ENCODE data around the gene NINJ1. TPM values are rescaled to one million over a fixed set of nuclear protein-coding genes. Genes with fewer than 3 reads are reported as not detected.

Gene NINJ1
- total RNA-seq (ENCODE audit: unreplicated experiment) = 29.4 TPM
- long read RNA-seq, transcript NINJ1-201 (4 exons, 1,281 nt) = major isoform, 42 of 44 reads
- long read RNA-seq, partial matches to known transcripts = 1 of 44 reads
- long read RNA-seq, other reads (novel, unspliced or antisense) = 1 of 44 reads

DNA sequence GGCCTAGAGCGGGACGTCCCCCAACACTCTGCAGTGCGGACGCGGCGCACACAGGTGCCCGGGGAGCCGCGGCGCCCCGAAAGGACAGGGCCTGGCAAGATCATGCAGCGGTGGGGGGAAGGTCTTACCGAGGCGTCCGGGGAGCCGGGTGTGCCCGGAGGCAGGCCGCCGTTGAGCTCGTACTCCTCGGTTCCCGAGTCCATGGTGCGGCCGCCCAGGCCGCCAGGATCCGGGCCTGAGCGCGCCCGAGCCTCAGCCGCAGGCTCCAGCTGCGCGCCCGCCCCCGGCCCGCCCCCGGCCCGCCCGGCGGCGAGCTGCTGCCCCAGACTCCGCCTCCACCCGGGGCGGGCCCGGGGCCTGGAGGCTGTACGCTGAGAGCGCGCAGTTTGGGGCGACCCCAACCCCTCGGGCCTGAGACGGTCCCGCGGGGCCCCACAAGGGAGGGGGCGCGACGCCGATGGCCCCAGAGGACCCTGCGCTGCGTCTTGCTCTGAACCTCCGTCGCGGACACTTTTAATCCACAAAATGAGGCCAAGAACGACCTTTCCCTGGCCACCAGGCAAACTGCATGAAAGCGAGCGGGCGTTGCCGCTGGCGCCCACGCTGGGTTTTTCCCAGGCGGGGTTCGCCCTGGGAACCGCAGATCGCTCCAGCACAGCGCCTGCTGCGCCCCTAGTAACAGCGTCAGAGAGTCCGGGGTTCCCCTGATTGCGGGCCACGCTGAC lies at the start of gene NINJ1:
TSS of gene NINJ1 (minus strand) at position 237 of the 725 bp plus-strand sequence. CDS start at position 203, 34 bp downstream.
- TF ChIP-seq CTCF (IDR thresholded peaks at IDR 0.05; ENCODE audit: partially characterized antibody, unreplicated experiment) = no peak
- Mint-ChIP-seq H3K9me3 (ENCODE audit: unreplicated experiment) (peaks cover 15% of the 10 kb centered on the region), H3K4me3 (ENCODE audit: unreplicated experiment) (peak within 1 kb of the TSS; percentile 83), H3K4me1 (ENCODE audit: low read depth, unreplicated experiment) (peaks cover 10% of the 10 kb centered on the region), H3K27ac (ENCODE audit: unreplicated experiment) (peak within 1 kb of the TSS; percentile 91), H3K27me3 (ENCODE audit: unreplicated experiment) (peaks cover 7% of the 10 kb centered on the region), H3K36me3 (ENCODE audit: unreplicated experiment) (peaks cover 4% of the 10 kb centered on the region)
- DNase-seq = peak; percentile 73

DNA sequence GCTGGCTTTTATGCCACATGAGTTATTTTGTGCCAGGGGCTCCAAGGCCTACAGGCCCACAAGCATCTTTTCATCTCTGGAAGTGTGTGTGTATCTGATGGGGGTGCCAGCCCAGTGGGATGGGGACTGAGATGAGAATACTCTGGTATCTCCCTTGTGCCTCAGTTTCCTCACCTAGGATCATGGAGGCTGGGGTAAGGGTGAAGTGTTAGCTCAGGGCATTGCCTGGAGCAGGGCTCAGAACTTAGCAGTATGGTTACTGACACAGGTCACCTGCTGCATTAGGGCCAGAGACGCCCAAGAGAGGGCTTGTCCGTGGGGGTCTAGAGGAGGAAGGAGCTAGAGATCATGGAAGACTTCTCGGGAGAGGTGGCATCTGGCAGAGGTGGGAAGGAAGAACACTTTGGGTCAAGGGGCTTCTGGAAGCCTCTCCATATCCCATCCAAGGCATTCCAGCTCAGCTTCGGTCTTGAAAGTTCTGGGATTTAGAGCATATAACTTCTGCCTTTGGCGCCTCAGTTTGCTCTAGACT lies 49.1 kb upstream of the NINJ1 start:
- H3K27me3 Mint-ChIP-seq (ENCODE audit: unreplicated experiment) = peaks cover 14% of the 10 kb centered on the region
- peak overlapping the region; percentile 76 for H3K4me3 Mint-ChIP-seq (ENCODE audit: unreplicated experiment)
- DNase-seq = no peak
- H3K36me3 Mint-ChIP-seq (ENCODE audit: unreplicated experiment) = no peaks in the 10 kb centered on the region
- no peak for TF ChIP-seq CTCF (IDR thresholded peaks at IDR 0.05; ENCODE audit: partially characterized antibody, unreplicated experiment)
- peaks cover 18% of the 10 kb centered on the region for H3K9me3 Mint-ChIP-seq (ENCODE audit: unreplicated experiment)
- peaks cover 12% of the 10 kb centered on the region for H3K4me1 Mint-ChIP-seq (ENCODE audit: low read depth, unreplicated experiment)
- peak overlapping the region; percentile 78 for H3K27ac Mint-ChIP-seq (ENCODE audit: unreplicated experiment)

- peaks cover 11% of the 10 kb centered on the region for H3K4me1 Mint-ChIP-seq (ENCODE audit: low read depth, unreplicated experiment)
- no peaks in the 10 kb centered on the region for H3K36me3 Mint-ChIP-seq (ENCODE audit: unreplicated experiment)
- TF ChIP-seq CTCF (IDR thresholded peaks at IDR 0.05; ENCODE audit: partially characterized antibody, unreplicated experiment) = no peak
- DNase-seq = no peak
- H3K9me3 Mint-ChIP-seq (ENCODE audit: unreplicated experiment) = peaks cover 20% of the 10 kb centered on the region
- H3K27me3 Mint-ChIP-seq (ENCODE audit: unreplicated experiment) = peaks cover 13% of the 10 kb centered on the region
- no peak overlapping the region for H3K4me3 Mint-ChIP-seq (ENCODE audit: unreplicated experiment)
- H3K27ac Mint-ChIP-seq (ENCODE audit: unreplicated experiment) = no peak overlapping the region
Observed at GRCh38 chr9:93182572-93182971, 48.5 kb upstream of the NINJ1 start.

DNA sequence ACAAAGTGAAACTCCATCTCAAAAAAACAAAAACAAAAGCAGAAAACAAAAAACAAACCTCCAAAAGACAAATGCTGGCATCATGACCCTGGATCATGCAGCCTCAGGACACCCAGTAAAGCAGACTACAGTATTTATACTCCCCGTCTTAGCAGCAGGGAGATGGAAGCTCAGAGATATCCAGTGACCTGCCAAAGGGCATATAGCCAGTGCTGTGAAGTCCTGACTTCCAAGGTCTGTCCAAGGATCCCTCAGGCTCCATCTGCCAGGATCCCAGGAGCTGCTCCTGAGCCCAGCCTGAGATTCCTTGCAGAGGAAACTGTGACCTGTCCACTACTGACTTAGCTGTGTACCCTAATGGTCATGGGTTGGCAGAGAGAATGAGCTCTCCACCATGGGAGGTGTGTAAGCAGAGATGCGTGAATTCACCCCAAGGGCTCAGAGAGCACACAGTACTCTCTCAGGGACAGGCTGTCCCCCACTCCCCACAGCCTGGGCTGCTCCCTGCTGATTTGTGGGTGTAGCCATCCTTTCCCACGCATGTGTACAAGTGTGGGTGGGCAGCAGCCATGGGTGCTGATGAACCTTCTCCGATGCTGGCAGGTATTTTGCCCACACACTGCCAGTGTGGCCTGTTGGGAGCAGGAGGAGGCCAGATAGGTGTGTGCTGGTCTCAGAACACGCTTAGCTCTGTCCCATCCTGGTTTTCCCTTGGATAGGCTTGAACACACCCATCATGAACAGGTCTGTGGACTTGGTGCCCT lies 47.8 kb upstream of the NINJ1 start:
- Mint-ChIP-seq H3K36me3 (ENCODE audit: unreplicated experiment) (no peaks in the 10 kb centered on the region), H3K4me3 (ENCODE audit: unreplicated experiment) (no peak overlapping the region), H3K27ac (ENCODE audit: unreplicated experiment) (no peak overlapping the region), H3K4me1 (ENCODE audit: low read depth, unreplicated experiment) (peaks cover 8% of the 10 kb centered on the region), H3K9me3 (ENCODE audit: unreplicated experiment) (peaks cover 18% of the 10 kb centered on the region), H3K27me3 (ENCODE audit: unreplicated experiment) (peaks cover 11% of the 10 kb centered on the region)
- TF ChIP-seq CTCF (IDR thresholded peaks at IDR 0.05; ENCODE audit: partially characterized antibody, unreplicated experiment) = no peak
- DNase-seq = no peak
